ENCODE data around the gene ASXL2. TPM values are rescaled to one million over a fixed set of nuclear protein-coding genes. Genes with fewer than 3 reads are reported as not detected.

ASXL2 gene
- total RNA-seq, 1 experiment from 2014 or later, result 37.8 TPM

DNA sequence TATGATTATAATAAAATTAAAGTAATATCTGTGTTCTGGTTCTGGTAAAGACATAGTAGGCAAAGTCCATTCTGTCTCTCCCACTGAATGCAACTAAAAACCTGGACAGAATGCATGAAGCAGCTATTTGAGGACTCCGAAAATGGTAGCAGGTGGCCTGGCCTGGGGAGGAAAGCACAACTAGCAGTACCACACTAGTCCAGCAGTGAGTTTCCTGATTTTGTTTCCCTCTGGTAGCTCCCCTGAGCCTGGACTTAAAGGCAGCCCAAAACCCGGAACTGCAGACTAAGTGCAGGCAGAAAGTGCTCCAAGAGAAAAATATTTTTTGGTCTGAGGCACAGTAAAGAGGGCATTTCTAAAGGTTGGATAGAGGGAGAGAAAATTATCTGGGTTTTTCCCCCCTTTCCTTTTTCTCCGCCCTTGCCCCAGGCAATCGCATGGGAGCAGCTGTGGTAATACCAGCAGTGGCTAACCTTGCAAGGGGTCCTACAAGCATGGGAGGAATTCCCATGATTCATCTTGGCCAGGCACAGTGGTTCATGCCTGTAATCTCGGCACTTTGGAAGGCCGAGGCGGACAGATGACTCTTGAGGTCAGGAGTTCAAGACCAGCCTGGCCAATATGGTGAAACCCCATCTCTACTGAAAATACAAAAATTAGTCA lies 32.3 kb downstream of the ASXL2 start (continued):
- TF ChIP-seq, protein P1, sequence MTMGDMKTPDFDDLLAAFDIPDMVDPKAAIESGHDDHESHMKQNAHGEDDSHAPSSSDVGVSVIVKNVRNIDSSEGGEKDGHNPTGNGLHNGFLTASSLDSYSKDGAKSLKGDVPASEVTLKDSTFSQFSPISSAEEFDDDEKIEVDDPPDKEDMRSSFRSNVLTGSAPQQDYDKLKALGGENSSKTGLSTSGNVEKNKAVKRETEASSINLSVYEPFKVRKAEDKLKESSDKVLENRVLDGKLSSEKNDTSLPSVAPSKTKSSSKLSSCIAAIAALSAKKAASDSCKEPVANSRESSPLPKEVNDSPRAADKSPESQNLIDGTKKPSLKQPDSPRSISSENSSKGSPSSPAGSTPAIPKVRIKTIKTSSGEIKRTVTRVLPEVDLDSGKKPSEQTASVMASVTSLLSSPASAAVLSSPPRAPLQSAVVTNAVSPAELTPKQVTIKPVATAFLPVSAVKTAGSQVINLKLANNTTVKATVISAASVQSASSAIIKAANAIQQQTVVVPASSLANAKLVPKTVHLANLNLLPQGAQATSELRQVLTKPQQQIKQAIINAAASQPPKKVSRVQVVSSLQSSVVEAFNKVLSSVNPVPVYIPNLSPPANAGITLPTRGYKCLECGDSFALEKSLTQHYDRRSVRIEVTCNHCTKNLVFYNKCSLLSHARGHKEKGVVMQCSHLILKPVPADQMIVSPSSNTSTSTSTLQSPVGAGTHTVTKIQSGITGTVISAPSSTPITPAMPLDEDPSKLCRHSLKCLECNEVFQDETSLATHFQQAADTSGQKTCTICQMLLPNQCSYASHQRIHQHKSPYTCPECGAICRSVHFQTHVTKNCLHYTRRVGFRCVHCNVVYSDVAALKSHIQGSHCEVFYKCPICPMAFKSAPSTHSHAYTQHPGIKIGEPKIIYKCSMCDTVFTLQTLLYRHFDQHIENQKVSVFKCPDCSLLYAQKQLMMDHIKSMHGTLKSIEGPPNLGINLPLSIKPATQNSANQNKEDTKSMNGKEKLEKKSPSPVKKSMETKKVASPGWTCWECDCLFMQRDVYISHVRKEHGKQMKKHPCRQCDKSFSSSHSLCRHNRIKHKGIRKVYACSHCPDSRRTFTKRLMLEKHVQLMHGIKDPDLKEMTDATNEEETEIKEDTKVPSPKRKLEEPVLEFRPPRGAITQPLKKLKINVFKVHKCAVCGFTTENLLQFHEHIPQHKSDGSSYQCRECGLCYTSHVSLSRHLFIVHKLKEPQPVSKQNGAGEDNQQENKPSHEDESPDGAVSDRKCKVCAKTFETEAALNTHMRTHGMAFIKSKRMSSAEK (CRISPR knock-in tag; IDR thresholded peaks at IDR 0.05; ENCODE audit: borderline replicate concordance), result no peak
- TF ChIP-seq, protein P2, sequence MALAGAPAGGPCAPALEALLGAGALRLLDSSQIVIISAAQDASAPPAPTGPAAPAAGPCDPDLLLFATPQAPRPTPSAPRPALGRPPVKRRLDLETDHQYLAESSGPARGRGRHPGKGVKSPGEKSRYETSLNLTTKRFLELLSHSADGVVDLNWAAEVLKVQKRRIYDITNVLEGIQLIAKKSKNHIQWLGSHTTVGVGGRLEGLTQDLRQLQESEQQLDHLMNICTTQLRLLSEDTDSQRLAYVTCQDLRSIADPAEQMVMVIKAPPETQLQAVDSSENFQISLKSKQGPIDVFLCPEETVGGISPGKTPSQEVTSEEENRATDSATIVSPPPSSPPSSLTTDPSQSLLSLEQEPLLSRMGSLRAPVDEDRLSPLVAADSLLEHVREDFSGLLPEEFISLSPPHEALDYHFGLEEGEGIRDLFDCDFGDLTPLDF (CRISPR knock-in tag; IDR thresholded peaks at IDR 0.05), result no peak
- no peak for TF ChIP-seq OVOL2 (CRISPR knock-in tag; IDR thresholded peaks at IDR 0.05; ENCODE audit: borderline replicate concordance)
- TF ChIP-seq ZNF263 (CRISPR knock-in tag; IDR thresholded peaks at IDR 0.05; ENCODE audit: low read depth), result no peak

DNA sequence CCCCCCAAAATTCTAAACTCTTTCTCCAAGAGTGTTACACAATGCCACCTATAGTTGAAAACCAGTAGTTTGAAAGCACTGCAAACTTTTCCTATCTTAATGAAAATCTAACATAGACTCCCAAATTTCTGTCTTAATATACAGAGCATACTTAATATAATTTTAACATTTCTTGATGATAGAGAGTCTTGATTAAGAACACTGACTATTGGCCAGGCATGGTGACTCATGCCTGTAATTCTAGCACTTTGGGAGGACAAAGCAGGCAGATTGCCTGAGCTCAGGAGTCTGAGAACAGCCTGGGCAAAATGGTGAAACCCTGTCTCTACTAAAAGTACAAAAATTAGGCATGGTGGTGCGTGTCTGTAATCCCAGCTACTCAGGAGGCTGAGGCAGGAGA lies 34.2 kb downstream of the ASXL2 start:
- H3K27ac Mint-ChIP-seq, result no peak overlapping the region
- DNase-seq (ENCODE audit: low spot score), result no peak
- POLR2A ChIA-PET, result no interaction called here
- no peaks in the 10 kb centered on the region for H3K4me1 Mint-ChIP-seq
- H3K27me3 Mint-ChIP-seq (ENCODE audit: low read depth), result no peaks in the 10 kb centered on the region
- no peak for ATAC-seq
- CTCF ChIA-PET, result interaction anchor here (0.7 kb wide), 1 partner anchor 18 kb away, joined by 3 read pairs; no protein-coding TSS in a partner anchor
- no peak overlapping the region for H3K4me3 Mint-ChIP-seq
- H3K36me3 Mint-ChIP-seq, result no peaks in the 10 kb centered on the region
- H3K9me3 Mint-ChIP-seq, result no peaks in the 10 kb centered on the region
- TF ChIP-seq SP1 (CRISPR knock-in tag; conservative IDR thresholded peaks at IDR 0.05) (no peak), JAZF1 (CRISPR knock-in tag; IDR thresholded peaks at IDR 0.05) (no peak), CREB1 (CRISPR knock-in tag; IDR thresholded peaks at IDR 0.05) (no peak), TEAD4 (CRISPR knock-in tag; IDR thresholded peaks at IDR 0.05) (no peak), SMAD3 (CRISPR knock-in tag; IDR thresholded peaks at IDR 0.05; ENCODE audit: borderline replicate concordance) (no peak), NR1H2 (CRISPR knock-in tag; IDR thresholded peaks at IDR 0.05) (no peak), GTF2I (CRISPR knock-in tag; conservative IDR thresholded peaks at IDR 0.05) (no peak), ZNF396 (CRISPR knock-in tag; IDR thresholded peaks at IDR 0.05; ENCODE audit: borderline replicate concordance) (no peak), NFYB (CRISPR knock-in tag; conservative IDR thresholded peaks at IDR 0.05; ENCODE audit: low read depth) (no peak), ZNF138 (CRISPR knock-in tag; conservative IDR thresholded peaks at IDR 0.05) (no peak), ZNF232 (CRISPR knock-in tag; IDR thresholded peaks at IDR 0.05) (no peak), ZNF671 (CRISPR knock-in tag; IDR thresholded peaks at IDR 0.05) (no peak)
- TF ChIP-seq, protein P3, sequence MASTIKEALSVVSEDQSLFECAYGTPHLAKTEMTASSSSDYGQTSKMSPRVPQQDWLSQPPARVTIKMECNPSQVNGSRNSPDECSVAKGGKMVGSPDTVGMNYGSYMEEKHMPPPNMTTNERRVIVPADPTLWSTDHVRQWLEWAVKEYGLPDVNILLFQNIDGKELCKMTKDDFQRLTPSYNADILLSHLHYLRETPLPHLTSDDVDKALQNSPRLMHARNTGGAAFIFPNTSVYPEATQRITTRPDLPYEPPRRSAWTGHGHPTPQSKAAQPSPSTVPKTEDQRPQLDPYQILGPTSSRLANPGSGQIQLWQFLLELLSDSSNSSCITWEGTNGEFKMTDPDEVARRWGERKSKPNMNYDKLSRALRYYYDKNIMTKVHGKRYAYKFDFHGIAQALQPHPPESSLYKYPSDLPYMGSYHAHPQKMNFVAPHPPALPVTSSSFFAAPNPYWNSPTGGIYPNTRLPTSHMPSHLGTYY (CRISPR knock-in tag; IDR thresholded peaks at IDR 0.05), result no peak
- TF ChIP-seq, protein P4, sequence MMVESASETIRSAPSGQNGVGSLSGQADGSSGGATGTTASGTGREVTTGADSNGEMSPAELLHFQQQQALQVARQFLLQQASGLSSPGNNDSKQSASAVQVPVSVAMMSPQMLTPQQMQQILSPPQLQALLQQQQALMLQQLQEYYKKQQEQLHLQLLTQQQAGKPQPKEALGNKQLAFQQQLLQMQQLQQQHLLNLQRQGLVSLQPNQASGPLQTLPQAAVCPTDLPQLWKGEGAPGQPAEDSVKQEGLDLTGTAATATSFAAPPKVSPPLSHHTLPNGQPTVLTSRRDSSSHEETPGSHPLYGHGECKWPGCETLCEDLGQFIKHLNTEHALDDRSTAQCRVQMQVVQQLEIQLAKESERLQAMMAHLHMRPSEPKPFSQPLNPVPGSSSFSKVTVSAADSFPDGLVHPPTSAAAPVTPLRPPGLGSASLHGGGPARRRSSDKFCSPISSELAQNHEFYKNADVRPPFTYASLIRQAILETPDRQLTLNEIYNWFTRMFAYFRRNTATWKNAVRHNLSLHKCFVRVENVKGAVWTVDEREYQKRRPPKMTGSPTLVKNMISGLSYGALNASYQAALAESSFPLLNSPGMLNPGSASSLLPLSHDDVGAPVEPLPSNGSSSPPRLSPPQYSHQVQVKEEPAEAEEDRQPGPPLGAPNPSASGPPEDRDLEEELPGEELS (CRISPR knock-in tag; IDR thresholded peaks at IDR 0.05), result no peak
- TF ChIP-seq, protein P5, sequence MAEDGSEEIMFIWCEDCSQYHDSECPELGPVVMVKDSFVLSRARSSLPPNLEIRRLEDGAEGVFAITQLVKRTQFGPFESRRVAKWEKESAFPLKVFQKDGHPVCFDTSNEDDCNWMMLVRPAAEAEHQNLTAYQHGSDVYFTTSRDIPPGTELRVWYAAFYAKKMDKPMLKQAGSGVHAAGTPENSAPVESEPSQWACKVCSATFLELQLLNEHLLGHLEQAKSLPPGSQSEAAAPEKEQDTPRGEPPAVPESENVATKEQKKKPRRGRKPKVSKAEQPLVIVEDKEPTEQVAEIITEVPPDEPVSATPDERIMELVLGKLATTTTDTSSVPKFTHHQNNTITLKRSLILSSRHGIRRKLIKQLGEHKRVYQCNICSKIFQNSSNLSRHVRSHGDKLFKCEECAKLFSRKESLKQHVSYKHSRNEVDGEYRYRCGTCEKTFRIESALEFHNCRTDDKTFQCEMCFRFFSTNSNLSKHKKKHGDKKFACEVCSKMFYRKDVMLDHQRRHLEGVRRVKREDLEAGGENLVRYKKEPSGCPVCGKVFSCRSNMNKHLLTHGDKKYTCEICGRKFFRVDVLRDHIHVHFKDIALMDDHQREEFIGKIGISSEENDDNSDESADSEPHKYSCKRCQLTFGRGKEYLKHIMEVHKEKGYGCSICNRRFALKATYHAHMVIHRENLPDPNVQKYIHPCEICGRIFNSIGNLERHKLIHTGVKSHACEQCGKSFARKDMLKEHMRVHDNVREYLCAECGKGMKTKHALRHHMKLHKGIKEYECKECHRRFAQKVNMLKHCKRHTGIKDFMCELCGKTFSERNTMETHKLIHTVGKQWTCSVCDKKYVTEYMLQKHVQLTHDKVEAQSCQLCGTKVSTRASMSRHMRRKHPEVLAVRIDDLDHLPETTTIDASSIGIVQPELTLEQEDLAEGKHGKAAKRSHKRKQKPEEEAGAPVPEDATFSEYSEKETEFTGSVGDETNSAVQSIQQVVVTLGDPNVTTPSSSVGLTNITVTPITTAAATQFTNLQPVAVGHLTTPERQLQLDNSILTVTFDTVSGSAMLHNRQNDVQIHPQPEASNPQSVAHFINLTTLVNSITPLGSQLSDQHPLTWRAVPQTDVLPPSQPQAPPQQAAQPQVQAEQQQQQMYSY (CRISPR knock-in tag; IDR thresholded peaks at IDR 0.05), result no peak
- TF ChIP-seq, protein P6, sequence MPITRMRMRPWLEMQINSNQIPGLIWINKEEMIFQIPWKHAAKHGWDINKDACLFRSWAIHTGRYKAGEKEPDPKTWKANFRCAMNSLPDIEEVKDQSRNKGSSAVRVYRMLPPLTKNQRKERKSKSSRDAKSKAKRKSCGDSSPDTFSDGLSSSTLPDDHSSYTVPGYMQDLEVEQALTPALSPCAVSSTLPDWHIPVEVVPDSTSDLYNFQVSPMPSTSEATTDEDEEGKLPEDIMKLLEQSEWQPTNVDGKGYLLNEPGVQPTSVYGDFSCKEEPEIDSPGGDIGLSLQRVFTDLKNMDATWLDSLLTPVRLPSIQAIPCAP (CRISPR knock-in tag; IDR thresholded peaks at IDR 0.05), result no peak
- TF ChIP-seq, protein P7, sequence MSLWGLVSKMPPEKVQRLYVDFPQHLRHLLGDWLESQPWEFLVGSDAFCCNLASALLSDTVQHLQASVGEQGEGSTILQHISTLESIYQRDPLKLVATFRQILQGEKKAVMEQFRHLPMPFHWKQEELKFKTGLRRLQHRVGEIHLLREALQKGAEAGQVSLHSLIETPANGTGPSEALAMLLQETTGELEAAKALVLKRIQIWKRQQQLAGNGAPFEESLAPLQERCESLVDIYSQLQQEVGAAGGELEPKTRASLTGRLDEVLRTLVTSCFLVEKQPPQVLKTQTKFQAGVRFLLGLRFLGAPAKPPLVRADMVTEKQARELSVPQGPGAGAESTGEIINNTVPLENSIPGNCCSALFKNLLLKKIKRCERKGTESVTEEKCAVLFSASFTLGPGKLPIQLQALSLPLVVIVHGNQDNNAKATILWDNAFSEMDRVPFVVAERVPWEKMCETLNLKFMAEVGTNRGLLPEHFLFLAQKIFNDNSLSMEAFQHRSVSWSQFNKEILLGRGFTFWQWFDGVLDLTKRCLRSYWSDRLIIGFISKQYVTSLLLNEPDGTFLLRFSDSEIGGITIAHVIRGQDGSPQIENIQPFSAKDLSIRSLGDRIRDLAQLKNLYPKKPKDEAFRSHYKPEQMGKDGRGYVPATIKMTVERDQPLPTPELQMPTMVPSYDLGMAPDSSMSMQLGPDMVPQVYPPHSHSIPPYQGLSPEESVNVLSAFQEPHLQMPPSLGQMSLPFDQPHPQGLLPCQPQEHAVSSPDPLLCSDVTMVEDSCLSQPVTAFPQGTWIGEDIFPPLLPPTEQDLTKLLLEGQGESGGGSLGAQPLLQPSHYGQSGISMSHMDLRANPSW (CRISPR knock-in tag; conservative IDR thresholded peaks at IDR 0.05; ENCODE audit: low read depth), result no peak

Data from WTC11 (cell line).